ENCODE data around the gene SLC10A1.

The SLC10A1 gene

DNA sequence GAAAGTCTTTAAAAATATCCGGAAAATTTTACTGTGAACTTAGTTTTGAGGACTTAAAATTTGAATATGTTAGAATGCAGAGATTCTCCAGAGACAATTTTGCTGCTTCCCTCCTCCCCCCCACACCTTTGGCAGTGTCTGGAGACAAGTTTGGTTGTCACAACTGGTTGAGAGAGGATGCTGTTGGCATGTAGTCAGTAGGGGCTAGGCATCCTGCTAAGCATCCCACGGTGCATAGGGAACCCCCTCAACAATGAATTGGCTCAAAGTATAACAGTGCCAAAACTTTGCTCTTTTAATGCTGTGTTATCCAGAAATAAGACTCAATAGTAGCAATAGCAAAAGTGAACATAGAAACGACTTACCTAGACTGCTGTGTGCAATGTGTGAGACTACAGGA is 26.5 kb downstream of the SLC10A1 start:
- TF ChIP-seq, protein P1, sequence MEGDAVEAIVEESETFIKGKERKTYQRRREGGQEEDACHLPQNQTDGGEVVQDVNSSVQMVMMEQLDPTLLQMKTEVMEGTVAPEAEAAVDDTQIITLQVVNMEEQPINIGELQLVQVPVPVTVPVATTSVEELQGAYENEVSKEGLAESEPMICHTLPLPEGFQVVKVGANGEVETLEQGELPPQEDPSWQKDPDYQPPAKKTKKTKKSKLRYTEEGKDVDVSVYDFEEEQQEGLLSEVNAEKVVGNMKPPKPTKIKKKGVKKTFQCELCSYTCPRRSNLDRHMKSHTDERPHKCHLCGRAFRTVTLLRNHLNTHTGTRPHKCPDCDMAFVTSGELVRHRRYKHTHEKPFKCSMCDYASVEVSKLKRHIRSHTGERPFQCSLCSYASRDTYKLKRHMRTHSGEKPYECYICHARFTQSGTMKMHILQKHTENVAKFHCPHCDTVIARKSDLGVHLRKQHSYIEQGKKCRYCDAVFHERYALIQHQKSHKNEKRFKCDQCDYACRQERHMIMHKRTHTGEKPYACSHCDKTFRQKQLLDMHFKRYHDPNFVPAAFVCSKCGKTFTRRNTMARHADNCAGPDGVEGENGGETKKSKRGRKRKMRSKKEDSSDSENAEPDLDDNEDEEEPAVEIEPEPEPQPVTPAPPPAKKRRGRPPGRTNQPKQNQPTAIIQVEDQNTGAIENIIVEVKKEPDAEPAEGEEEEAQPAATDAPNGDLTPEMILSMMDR (IDR thresholded peaks at IDR 0.05; ENCODE audit: insufficient read depth, low read length, poor library complexity, severe bottlenecking) = no peak
- Histone ChIP-seq H3K4me3 (replicated peaks; ENCODE audit: low read depth, low read length) (no peak overlapping the region), H3K27me3 (replicated peaks; ENCODE audit: control insufficient read depth, insufficient read depth, low read length) (no peaks in the 10 kb centered on the region), H3K36me3 (ENCODE audit: control insufficient read depth, insufficient read depth, low read length) (peaks cover 28% of the 10 kb centered on the region)
- DNase-seq (ENCODE audit: extremely low read depth, insufficient read length) = no peak

DNA sequence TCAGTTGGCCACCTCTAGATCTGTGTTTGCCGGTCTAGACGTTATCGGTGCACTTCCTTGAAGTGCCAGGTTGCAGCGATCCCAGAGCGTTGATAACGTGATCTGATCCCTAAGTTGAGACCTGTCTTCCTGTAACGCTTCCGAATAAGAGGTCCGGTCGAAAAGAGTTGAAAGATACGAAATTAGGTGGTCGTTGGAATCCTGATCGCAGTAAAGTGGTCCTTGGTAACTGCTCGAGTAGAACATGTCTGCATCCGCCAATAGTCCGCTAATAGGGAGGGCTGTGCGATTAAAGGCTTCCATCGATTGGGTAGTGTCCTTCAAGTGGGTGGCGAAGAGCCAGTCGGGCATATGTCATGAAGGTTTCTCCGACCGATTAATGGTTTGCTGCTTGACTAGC is 27.4 kb downstream of the SLC10A1 start:
- Histone ChIP-seq H3K36me3 (ENCODE audit: control insufficient read depth, insufficient read depth, low read length) (peaks cover 28% of the 10 kb centered on the region), H3K4me3 (replicated peaks; ENCODE audit: low read depth, low read length) (no peak overlapping the region), H3K27me3 (replicated peaks; ENCODE audit: control insufficient read depth, insufficient read depth, low read length) (no peaks in the 10 kb centered on the region)
- TF ChIP-seq, protein P1 (IDR thresholded peaks at IDR 0.05; ENCODE audit: insufficient read depth, low read length, poor library complexity, severe bottlenecking) = no peak
- DNase-seq (ENCODE audit: extremely low read depth, insufficient read length) = no peak

DNA sequence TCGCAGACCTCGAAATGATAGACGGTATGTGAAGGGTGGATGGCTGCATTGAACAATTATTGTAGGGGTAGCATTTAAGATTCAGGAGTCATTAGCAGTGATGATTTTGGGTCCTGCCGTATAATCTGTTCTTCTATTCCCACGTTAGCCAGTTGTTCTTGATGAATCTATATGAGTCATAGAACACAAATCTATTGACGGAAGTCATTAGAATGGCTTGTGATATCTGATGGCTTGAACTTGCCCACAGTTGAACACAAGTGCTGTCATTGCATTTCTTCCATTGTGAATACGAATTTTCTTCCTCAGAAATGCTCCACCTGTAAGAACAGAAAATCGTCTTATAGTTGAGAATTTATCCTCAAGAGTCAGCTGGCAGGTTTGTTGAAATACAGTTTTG is 28.2 kb downstream of the SLC10A1 start:
- TF ChIP-seq, protein P1 (IDR thresholded peaks at IDR 0.05; ENCODE audit: insufficient read depth, low read length, poor library complexity, severe bottlenecking) = no peak
- Histone ChIP-seq H3K36me3 (ENCODE audit: control insufficient read depth, insufficient read depth, low read length) (peaks cover 26% of the 10 kb centered on the region), H3K4me3 (replicated peaks; ENCODE audit: low read depth, low read length) (peak overlapping the region; percentile 100), H3K27me3 (replicated peaks; ENCODE audit: control insufficient read depth, insufficient read depth, low read length) (no peaks in the 10 kb centered on the region)
- no peak for DNase-seq (ENCODE audit: extremely low read depth, insufficient read length)

DNA sequence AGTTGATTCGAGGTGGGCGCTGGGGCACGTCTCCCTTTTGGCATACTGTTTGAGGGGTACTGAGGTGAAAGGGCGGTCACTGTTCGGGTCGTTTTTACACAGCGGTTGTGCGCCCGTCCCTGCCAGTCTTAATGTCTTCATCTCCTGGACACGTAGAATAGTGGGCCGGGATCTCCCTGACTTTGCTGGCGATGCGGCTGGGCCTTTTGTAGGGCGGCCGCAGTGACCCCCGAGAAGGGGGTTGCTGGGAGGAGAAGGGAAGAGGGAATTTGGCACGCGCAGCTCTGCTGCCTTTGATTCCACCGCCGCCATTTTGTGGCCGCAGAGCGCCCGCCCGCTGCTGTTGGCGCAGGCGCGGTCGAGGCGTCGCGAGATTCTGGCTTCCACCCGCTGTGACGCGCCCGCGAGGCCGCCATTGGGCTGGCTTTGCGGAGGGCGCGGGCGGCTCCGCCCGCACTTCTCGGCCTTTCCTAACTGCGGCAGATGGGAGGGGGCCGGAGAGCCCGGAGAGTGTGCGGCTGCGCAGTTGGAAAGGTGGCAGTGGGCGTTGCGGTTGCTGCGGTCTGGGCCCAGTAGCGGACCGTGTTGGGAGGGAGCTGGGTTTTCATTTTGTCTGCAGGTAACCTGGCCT is 29.6 kb downstream of the SLC10A1 start:
- peak; percentile 95 for DNase-seq (ENCODE audit: extremely low read depth, insufficient read length)
- Histone ChIP-seq H3K4me3 (replicated peaks; ENCODE audit: low read depth, low read length) (peak overlapping the region; percentile 100), H3K27me3 (replicated peaks; ENCODE audit: control insufficient read depth, insufficient read depth, low read length) (no peaks in the 10 kb centered on the region), H3K36me3 (ENCODE audit: control insufficient read depth, insufficient read depth, low read length) (peaks cover 20% of the 10 kb centered on the region)
- TF ChIP-seq, protein P1 (IDR thresholded peaks at IDR 0.05; ENCODE audit: insufficient read depth, low read length, poor library complexity, severe bottlenecking) = no peak

DNA sequence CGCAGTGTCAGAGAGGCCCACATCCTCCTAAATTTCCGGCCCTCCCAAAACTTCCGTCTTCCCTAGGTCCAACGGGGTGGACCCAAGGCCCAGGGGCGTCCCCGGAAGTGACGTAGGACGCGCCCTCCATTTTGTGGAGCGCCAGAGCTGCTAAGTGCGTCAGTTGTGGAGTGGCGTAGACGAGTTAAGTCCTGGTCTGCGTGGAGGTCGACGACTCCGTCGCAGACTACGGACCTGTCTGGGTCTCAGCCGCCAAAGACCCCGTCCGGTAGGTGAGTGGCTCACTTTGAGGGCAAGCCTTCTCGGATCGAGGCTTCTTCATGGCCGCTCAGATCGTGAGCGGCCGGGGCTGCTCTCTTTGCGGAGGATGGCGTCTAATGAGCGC is 30.1 kb downstream of the SLC10A1 start, which contains the start of gene SRSF5:
Gene SRSF5, plus strand, starts transcription at position 159 of the 385 bp plus-strand sequence. CDS start 1,015 bp downstream, outside the sequence.
- Histone ChIP-seq H3K4me3 (replicated peaks; ENCODE audit: low read depth, low read length) (peak within 1 kb of the TSS; percentile 100), H3K27me3 (replicated peaks; ENCODE audit: control insufficient read depth, insufficient read depth, low read length) (no peaks in the 10 kb centered on the region), H3K36me3 (ENCODE audit: control insufficient read depth, insufficient read depth, low read length) (peaks cover 18% of the 10 kb centered on the region)
- peak; percentile 96 for DNase-seq (ENCODE audit: extremely low read depth, insufficient read length)
- TF ChIP-seq, protein P1 (IDR thresholded peaks at IDR 0.05; ENCODE audit: insufficient read depth, low read length, poor library complexity, severe bottlenecking) = no peak
